ENCODE results near the gene PDZD4. TPM values are rescaled to one million over a fixed set of nuclear protein-coding genes. Genes with fewer than 3 reads are reported as not detected.

Gene PDZD4
- total and polyA plus RNA-seq, 9 of the 15 experiments (the other 6 are each of a cell fraction or from before 2014, with no cell fraction given), result 0.05 to 0.38 (median 0.07) TPM; not detected in 5

DNA sequence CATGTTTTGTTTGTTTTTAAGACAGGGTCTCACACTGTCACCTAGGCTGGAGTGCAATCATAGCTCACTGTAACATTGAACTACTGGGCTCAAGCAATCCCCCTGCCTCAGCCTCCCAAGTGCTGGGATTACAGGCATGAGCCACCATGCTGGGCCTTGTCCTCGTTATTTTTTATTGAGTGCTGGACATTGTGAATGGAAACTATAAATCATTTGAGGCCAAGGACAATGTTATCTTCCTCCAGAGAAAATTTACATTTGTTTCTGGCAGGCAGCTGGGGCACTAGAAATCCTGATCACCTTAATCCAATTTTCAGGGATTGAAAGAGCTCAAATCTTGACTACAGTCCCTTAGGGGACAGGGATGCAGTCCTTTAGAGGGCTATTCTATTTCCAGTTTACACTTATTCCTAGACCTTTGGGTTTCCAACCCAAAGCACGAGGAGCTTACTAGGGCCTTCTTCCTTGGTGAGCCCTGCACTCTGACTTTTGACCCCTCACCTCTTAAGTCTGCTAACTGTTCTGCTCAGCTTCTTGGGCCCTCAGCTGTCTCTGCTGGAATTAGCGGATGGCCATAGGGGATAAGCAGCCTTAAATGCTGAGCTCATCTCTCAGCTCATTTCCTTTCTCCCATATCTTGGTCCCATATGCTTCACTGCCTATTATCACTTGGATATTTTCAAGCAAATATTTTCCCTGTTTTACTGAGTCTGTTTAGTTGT, 23.0 kb upstream of the PDZD4 start (continued):
- TF ChIP-seq, protein P1, sequence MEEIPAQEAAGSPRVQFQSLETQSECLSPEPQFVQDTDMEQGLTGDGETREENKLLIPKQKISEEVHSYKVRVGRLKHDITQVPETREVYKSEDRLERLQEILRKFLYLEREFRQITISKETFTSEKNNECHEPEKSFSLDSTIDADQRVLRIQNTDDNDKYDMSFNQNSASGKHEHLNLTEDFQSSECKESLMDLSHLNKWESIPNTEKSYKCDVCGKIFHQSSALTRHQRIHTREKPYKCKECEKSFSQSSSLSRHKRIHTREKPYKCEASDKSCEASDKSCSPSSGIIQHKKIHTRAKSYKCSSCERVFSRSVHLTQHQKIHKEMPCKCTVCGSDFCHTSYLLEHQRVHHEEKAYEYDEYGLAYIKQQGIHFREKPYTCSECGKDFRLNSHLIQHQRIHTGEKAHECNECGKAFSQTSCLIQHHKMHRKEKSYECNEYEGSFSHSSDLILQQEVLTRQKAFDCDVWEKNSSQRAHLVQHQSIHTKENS (CRISPR knock-in tag; IDR thresholded peaks at IDR 0.05), result no peak
- TF ChIP-seq, protein P2, sequence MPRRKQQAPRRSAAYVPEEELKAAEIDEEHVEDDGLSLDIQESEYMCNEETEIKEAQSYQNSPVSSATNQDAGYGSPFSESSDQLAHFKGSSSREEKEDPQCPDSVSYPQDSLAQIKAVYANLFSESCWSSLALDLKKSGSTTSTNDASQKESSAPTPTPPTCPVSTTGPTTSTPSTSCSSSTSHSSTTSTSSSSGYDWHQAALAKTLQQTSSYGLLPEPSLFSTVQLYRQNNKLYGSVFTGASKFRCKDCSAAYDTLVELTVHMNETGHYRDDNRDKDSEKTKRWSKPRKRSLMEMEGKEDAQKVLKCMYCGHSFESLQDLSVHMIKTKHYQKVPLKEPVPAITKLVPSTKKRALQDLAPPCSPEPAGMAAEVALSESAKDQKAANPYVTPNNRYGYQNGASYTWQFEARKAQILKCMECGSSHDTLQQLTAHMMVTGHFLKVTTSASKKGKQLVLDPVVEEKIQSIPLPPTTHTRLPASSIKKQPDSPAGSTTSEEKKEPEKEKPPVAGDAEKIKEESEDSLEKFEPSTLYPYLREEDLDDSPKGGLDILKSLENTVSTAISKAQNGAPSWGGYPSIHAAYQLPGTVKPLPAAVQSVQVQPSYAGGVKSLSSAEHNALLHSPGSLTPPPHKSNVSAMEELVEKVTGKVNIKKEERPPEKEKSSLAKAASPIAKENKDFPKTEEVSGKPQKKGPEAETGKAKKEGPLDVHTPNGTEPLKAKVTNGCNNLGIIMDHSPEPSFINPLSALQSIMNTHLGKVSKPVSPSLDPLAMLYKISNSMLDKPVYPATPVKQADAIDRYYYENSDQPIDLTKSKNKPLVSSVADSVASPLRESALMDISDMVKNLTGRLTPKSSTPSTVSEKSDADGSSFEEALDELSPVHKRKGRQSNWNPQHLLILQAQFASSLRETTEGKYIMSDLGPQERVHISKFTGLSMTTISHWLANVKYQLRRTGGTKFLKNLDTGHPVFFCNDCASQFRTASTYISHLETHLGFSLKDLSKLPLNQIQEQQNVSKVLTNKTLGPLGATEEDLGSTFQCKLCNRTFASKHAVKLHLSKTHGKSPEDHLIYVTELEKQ (CRISPR knock-in tag; IDR thresholded peaks at IDR 0.05), result no peak
- peak; percentile 66; the same call in 1 of the 2 replicates for TF ChIP-seq ZKSCAN8 (CRISPR knock-in tag; IDR thresholded peaks at IDR 0.05)
- TF ChIP-seq, protein P3, sequence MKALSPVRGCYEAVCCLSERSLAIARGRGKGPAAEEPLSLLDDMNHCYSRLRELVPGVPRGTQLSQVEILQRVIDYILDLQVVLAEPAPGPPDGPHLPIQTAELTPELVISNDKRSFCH (CRISPR knock-in tag; IDR thresholded peaks at IDR 0.05), result no peak
- TF ChIP-seq, protein P3 (tag; IDR thresholded peaks at IDR 0.05), result 0 out of 2 replicates have a peak, but pooled peaks have one; percentile 62
- TF ChIP-seq ARHGAP35 (IDR thresholded peaks at IDR 0.05; ENCODE audit: partially characterized antibody), result no peak
- TF ChIP-seq XRCC4 (IDR thresholded peaks at IDR 0.05; ENCODE audit: extremely low read depth, insufficient read depth, insufficient read length), result no peak
- TF ChIP-seq, protein P4, sequence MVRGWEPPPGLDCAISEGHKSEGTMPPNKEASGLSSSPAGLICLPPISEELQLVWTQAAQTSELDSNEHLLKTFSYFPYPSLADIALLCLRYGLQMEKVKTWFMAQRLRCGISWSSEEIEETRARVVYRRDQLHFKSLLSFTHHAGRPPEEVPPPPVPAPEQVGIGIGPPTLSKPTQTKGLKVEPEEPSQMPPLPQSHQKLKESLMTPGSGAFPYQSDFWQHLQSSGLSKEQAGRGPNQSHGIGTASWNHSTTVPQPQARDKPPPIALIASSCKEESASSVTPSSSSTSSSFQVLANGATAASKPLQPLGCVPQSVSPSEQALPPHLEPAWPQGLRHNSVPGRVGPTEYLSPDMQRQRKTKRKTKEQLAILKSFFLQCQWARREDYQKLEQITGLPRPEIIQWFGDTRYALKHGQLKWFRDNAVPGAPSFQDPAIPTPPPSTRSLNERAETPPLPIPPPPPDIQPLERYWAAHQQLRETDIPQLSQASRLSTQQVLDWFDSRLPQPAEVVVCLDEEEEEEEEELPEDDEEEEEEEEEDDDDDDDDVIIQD (CRISPR knock-in tag; IDR thresholded peaks at IDR 0.05), result no peak
- no peak for TF ChIP-seq BRF1 (IDR thresholded peaks at IDR 0.05; ENCODE audit: borderline replicate concordance, extremely low read depth, insufficient read length)
- no peak for TF ChIP-seq ZNF133 (CRISPR knock-in tag; IDR thresholded peaks at IDR 0.05)
- no peak for TF ChIP-seq EGR1 (conservative IDR thresholded peaks at IDR 0.05)
- TF ChIP-seq, protein P5, sequence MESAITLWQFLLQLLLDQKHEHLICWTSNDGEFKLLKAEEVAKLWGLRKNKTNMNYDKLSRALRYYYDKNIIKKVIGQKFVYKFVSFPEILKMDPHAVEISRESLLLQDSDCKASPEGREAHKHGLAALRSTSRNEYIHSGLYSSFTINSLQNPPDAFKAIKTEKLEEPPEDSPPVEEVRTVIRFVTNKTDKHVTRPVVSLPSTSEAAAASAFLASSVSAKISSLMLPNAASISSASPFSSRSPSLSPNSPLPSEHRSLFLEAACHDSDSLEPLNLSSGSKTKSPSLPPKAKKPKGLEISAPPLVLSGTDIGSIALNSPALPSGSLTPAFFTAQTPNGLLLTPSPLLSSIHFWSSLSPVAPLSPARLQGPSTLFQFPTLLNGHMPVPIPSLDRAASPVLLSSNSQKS (CRISPR knock-in tag; IDR thresholded peaks at IDR 0.05), result no peak
- TF ChIP-seq PPARD (CRISPR knock-in tag; IDR thresholded peaks at IDR 0.05), result no peak
- no peak for TF ChIP-seq THRAP3 (IDR thresholded peaks at IDR 0.05; ENCODE audit: borderline replicate concordance)
- TF ChIP-seq KDM2B (CRISPR knock-in tag; IDR thresholded peaks at IDR 0.05), result no peak
- no peak for TF ChIP-seq MCM5 (IDR thresholded peaks at IDR 0.05; ENCODE audit: low read depth)
- no peak for TF ChIP-seq ZNF217 (CRISPR knock-in tag; IDR thresholded peaks at IDR 0.05)
- peak; percentile 95 for TF ChIP-seq TCF3 (CRISPR knock-in tag; IDR thresholded peaks at IDR 0.05)
- TF ChIP-seq ZNF311 (CRISPR knock-in tag; IDR thresholded peaks at IDR 0.05), result no peak
- no peak for TF ChIP-seq POU5F1 (IDR thresholded peaks at IDR 0.05; ENCODE audit: borderline replicate concordance, low read depth, low read length, partially characterized antibody)

Measured in K562 (cell line).